Right renal pelvis (tissue), 4 donors: ENCODE measurements around the gene UGT1A8. TPM values are rescaled to one million over a fixed set of nuclear protein-coding genes. Genes with fewer than 3 reads are reported as not detected.
"Not testable (repeated sequence)": the region's sequence is repeated elsewhere in the genome, so short reads cannot be mapped to it uniquely, and the experiment has no call there.

Source experiments
- DNase-seq, 4 donors: peaks; one replicate each; pipeline ENCODE4 v3.0.0-alpha.2; 2013; ENCODE audit warnings: low read depth in 4 of 4, low spot score in 3 of 4, missing footprints in 1 of 4
- polyA plus RNA-seq, 4 donors: library from polyadenylated mRNA; unstranded; fragments of 120-200 nt; gene quantifications; one replicate each; pipeline ENCODE4 v1.2.1, GENCODE V29; 2013; ENCODE audit not compliant: insufficient read length in 4 of 4

The UGT1A8 gene
- polyA plus RNA-seq, 4 donors = not detected

DNA sequence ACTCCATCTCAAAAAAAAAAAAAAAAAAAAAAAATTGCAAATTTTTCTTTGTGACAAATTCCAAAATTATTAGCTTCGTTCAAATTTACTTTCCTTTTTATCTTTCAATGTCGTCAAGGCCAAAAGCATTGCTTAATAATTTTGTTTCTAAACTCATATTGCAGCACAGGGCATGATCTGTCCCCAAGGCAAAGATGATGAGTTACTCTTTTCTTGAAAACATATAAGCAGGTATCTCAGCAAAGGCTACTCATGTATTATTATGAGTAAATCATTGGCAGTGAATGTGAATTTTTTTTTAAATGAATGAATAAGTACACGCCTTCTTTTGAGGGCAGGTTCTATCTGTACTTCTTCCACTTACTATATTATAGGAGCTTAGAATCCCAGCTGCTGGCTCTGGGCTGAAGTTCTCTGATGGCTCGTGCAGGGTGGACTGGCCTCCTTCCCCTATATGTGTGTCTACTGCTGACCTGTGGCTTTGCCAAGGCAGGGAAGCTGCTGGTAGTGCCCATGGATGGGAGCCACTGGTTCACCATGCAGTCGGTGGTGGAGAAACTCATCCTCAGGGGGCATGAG, 64.2 kb downstream of the UGT1A8 start, which contains the start of gene UGT1A7:
UGT1A7 (plus strand) TSS at position 381 of the 579 bp plus-strand sequence; CDS start at position 418, 37 bp downstream.
- no peak for DNase-seq

GRCh38 chr2:233684640-233685039, 67.2 kb downstream of the UGT1A8 start:
- DNase-seq = no peak

DNA sequence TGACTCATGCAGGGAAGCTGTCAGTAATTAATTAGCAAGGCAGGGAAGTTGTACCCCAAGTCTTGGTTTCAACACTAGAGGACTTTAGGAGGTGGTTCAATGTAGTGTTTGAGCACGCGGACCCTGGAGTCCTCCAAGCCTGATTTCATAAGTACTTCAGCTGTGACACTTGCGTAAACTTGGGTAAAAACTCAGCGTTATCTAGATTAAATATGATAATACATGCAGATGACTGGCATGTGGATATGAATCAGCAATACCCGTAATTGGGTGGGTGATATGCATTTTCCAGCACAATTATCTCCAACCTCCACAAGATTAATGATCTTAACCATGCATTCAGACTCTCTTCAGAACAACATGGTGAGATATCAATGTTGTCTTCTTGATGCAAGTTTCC, 69.5 kb downstream of the UGT1A8 start:
- DNase-seq = no peak

GRCh38 chr2:233688341-233688740, 70.9 kb downstream of the UGT1A8 start:
- DNase-seq = no peak

DNA sequence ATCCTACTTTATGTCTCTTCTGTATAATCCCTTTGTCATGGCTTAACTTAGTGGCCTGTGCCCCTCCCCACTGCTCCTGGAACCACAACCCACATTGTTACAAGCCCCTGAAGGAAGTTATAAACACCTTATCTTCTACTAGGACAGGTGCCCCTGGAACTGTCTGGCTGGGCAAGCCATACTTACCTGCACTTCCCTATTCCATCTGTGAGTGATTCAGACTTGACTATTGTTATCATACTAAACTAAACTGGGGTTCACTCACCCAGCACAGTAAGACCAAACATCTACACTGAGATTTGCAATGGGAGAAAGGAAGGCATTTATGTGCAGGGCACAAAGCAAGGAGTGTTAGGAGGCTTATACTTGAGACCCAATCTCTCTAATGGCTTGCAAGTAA, 71.6 kb downstream of the UGT1A8 start:
- no peak for DNase-seq

DNA sequence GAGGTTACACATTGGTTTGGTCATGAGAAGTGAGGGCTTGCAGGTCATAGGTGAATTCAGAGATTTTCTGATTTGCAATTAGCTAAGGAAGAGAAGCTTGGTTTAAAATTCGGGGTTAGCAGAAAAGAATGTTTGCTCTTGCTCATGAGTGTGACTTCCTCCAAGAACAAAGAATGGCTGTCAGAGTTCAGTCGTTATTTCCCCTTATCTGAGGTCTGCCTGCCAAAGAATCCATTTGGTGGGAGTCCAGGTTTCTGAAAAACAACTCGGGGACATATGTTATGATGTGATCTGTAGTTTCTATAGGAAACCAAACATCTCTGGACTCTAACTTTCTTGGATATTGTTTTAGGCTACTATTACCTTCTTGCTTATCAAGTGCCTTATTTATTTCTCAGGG, 72.1 kb downstream of the UGT1A8 start:
- no peak for DNase-seq

GRCh38 chr2:233690444-233690843, 73.0 kb downstream of the UGT1A8 start:
- no peak for DNase-seq

DNA sequence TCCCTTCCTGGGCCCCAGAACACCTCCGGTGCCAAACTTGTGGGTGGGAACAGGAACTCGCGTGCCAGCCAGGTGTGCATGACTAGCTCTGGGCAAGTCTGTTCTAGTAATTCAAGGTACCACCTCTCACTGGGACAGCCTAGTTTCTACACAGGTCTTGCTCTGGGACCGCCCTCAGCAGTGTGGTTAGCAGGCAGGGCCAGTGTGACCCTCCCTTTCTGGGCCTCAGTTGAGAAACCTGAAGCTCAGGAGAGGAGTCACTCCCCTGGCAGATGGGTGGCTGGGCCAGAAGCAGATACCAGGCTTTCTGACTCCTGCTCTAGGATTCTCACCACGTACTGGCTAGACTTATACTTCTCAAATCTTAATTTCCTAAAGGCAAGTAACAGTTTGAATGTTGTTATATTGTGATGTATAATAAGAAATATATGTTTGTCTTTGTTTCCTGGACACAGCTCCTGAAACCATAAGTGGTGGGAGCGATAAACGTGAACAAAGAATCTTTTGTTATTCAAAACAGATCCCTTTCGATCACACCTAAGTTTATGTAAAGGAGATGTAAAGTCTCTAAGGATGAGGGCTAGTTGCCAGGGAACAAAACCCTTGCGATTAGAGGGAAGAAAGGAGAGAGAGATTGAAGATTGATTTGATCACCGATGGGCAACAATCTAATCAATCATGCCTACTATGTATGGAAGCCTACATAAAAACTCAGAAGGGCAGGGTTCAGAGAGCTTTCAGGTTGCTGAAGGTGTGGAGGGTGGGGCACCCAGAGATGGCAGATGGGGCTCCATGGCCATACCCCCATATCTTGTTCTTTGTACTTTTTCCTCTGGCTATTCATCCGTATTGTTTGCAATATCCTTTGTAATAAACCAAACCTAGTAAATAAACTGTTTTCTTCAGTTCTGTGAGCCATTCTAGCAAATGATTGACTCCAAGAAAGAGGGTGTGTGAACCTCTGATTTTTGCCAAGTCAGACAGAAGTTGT, 74.3 kb downstream of the UGT1A8 start:
- no peak for DNase-seq

DNA sequence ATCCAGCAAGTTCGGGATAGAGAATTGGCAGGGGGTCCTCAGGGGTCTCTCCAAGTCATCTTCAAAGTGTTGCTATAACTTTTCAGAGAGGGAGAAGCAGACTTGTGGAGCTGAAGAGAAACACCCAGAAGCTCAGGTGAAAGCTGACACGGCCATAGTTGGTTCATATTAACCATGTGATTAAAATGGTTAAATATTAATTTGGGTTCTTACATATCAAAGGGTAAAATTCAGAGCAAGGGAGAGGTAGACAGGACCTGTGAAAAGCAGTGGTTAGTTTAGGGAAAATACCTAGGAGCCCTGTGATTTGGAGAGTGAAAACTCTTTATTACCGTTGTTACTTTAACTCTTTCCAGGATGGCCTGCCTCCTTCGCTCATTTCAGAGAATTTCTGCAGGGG, 75.2 kb downstream of the UGT1A8 start, which contains the start of gene UGT1A6:
UGT1A6 (plus strand) TSS at position 243 of the 400 bp plus-strand sequence; CDS start at position 358, 115 bp downstream.
- DNase-seq = no peak

GRCh38 chr2:233693963-233694362, 76.5 kb downstream of the UGT1A8 start:
- no peak for DNase-seq

- no peak for DNase-seq
Measured at GRCh38 chr2:233698740-233699139, 81.3 kb downstream of the UGT1A8 start.

- no peak for DNase-seq
Measured at GRCh38 chr2:233699424-233700027, 82.1 kb downstream of the UGT1A8 start.

- peak in 1 of 4 donors; percentile 29 for DNase-seq
Measured at GRCh38 chr2:233700028-233700635, 82.7 kb downstream of the UGT1A8 start.

DNA sequence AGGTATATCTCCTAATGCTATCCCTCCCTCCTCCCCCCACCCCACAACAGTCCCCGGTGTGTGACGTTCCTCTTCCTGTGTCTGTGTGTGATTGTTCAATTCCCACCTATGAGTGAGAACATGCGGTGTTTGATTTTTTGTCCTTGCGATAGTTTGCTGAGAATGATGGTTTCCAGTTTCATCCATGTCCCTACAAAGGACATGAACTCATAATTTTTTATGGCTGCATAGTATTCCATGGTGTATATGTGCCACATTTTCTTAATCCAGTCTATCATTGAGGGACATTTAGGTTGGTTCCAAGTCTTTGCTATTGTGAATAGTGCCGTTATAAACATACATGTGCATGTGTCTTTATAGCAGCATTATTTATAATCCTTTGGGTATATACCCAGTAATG, 83.4 kb downstream of the UGT1A8 start:
- not testable (repeated sequence) for DNase-seq

- no peak for DNase-seq
Measured at GRCh38 chr2:233702238-233702637, 84.8 kb downstream of the UGT1A8 start.

DNA sequence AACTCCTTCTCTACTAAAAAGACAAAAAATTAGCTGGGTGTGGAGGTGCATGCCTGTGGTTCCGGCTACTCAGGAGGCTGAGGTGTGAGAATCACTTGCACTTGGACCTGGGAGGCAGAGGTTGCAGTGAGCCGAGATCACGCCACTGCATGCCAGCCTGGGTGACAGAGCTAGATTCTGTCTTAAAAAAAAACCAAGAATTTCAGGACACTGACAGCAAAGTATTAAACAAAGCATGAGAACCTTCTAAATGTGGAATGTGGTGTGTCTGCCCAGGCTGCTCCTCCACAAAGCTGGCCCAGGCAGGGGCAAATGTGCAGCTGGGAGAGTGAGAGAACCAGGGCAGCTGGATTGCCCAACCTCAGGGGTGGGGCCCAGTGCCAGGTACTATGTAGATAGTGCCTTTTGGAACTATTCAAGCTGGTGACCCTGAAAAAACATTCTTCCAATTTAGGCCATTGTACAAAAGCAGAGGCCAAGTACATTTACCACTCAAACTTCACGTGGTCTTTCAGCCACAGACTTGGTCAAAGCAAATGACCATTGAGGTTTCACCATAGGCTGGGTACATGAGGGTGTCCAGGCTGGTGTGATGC, 88.6 kb downstream of the UGT1A8 start:
- no peak for DNase-seq

GRCh38 chr2:233706720-233707119, 89.3 kb downstream of the UGT1A8 start:
- DNase-seq = no peak

- no peak for DNase-seq
Measured at GRCh38 chr2:233707940-233708644, 90.7 kb downstream of the UGT1A8 start.

- no peak for DNase-seq
Measured at GRCh38 chr2:233708942-233709341, 91.5 kb downstream of the UGT1A8 start.
